Measurements from ENCODE around the gene CAMK2A. TPM values are rescaled to one million over a fixed set of nuclear protein-coding genes. Genes with fewer than 3 reads are reported as not detected.

Gene CAMK2A
- total RNA-seq, 2 donors from 2014 or later = 0.50 to 1.0 TPM

GRCh38 chr5:150196514-150196913 is 93.1 kb downstream of the CAMK2A start:
- H3K36me3 ChIP-seq = no peaks in the 10 kb centered on the region
- intact Hi-C loops (cut with DNase I) = no loop called here
- TF ChIP-seq POLR2A (IDR thresholded peaks at IDR 0.05) (no peak), CTCF (IDR thresholded peaks at IDR 0.05) (no peak), POLR2AphosphoS5 (IDR thresholded peaks at IDR 0.05) (no peak)
- DNase-seq (ENCODE audit: low spot score) = no peak
- no peaks in the 10 kb centered on the region for H3K4me1 ChIP-seq (replicated peaks)
- H3K27me3 ChIP-seq (replicated peaks; ENCODE audit: insufficient read depth) = no peaks in the 10 kb centered on the region
- WGBS = 83% methylated on average over 4 of the region's 5 CpGs
- H3K27ac ChIP-seq = no peak overlapping the region
- H3K9me3 ChIP-seq = no peaks in the 10 kb centered on the region
- H3K4me3 ChIP-seq = no peak overlapping the region

- no peak overlapping the region for H3K27ac ChIP-seq
- no peaks in the 10 kb centered on the region for H3K4me1 ChIP-seq (replicated peaks)
- intact Hi-C loops (cut with DNase I) = no loop called here
- WGBS = 81% methylated on average over 9 of the region's 9 CpGs
- H3K27me3 ChIP-seq (replicated peaks; ENCODE audit: insufficient read depth) = no peaks in the 10 kb centered on the region
- H3K9me3 ChIP-seq = no peaks in the 10 kb centered on the region
- no peak overlapping the region for H3K4me3 ChIP-seq
- no peaks in the 10 kb centered on the region for H3K36me3 ChIP-seq
- DNase-seq (ENCODE audit: low spot score) = no peak
- no peak for TF ChIP-seq CTCF (IDR thresholded peaks at IDR 0.05)
- TF ChIP-seq POLR2AphosphoS5 (IDR thresholded peaks at IDR 0.05) = no peak
- TF ChIP-seq POLR2A (IDR thresholded peaks at IDR 0.05) = no peak
Observed at GRCh38 chr5:150195736-150196485, 93.7 kb downstream of the CAMK2A start.

- no peak for DNase-seq (ENCODE audit: low spot score)
- H3K4me3 ChIP-seq = no peak overlapping the region
- H3K27me3 ChIP-seq (replicated peaks; ENCODE audit: insufficient read depth) = peaks cover 5% of the 10 kb centered on the region
- 77% methylated on average over 4 of the region's 4 CpGs for WGBS
- TF ChIP-seq CTCF (IDR thresholded peaks at IDR 0.05) = no peak
- no peak for TF ChIP-seq POLR2A (IDR thresholded peaks at IDR 0.05)
- no peak for TF ChIP-seq POLR2AphosphoS5 (IDR thresholded peaks at IDR 0.05)
- H3K27ac ChIP-seq = no peak overlapping the region
- H3K4me1 ChIP-seq (replicated peaks) = no peaks in the 10 kb centered on the region
- H3K9me3 ChIP-seq = no peaks in the 10 kb centered on the region
- intact Hi-C loops (cut with DNase I) = no loop called here
- H3K36me3 ChIP-seq = no peaks in the 10 kb centered on the region
Observed at GRCh38 chr5:150192462-150192861, 97.1 kb downstream of the CAMK2A start.

- H3K36me3 ChIP-seq = no peaks in the 10 kb centered on the region
- DNase-seq (ENCODE audit: low spot score) = no peak
- H3K4me1 ChIP-seq (replicated peaks) = no peaks in the 10 kb centered on the region
- H3K4me3 ChIP-seq = no peak overlapping the region
- TF ChIP-seq CTCF (IDR thresholded peaks at IDR 0.05) (no peak), POLR2A (IDR thresholded peaks at IDR 0.05) (no peak), POLR2AphosphoS5 (IDR thresholded peaks at IDR 0.05) (no peak)
- H3K27ac ChIP-seq = no peak overlapping the region
- 45% methylated on average over 2 of the region's 2 CpGs for WGBS
- H3K9me3 ChIP-seq = no peaks in the 10 kb centered on the region
- intact Hi-C loops (cut with DNase I) = no loop called here
- H3K27me3 ChIP-seq (replicated peaks; ENCODE audit: insufficient read depth) = peaks cover 5% of the 10 kb centered on the region
Observed at GRCh38 chr5:150190987-150191386, 98.6 kb downstream of the CAMK2A start.

GRCh38 chr5:150190503-150190979 is 99.0 kb downstream of the CAMK2A start:
- DNase-seq (ENCODE audit: low spot score) = no peak
- intact Hi-C loops (cut with DNase I) = no loop called here
- Histone ChIP-seq H3K27ac (no peak overlapping the region), H3K9me3 (no peaks in the 10 kb centered on the region), H3K27me3 (replicated peaks; ENCODE audit: insufficient read depth) (peaks cover 5% of the 10 kb centered on the region), H3K4me3 (no peak overlapping the region), H3K36me3 (no peaks in the 10 kb centered on the region), H3K4me1 (replicated peaks) (no peaks in the 10 kb centered on the region)
- TF ChIP-seq CTCF (IDR thresholded peaks at IDR 0.05) (no peak), POLR2AphosphoS5 (IDR thresholded peaks at IDR 0.05) (no peak), POLR2A (IDR thresholded peaks at IDR 0.05) (no peak)
- 77% methylated on average over 8 of the region's 16 CpGs for WGBS
